Stomach smooth muscle (tissue), 2 donors: ENCODE measurements around the gene NCOA5.
A peak's percentile ranks its signal among the peaks of the same experiment; 100 is the strongest.

Experiments
- H3K27ac ChIP-seq: one replicate; pipeline ENCODE4 v1.7.0; 2013; ENCODE audit warnings: mild to moderate bottlenecking, low read length, inconsistent platforms
- H3K27me3 ChIP-seq, 2 donors: one replicate each; pipeline ENCODE4 v1.7.0; 2013; ENCODE audit warnings: low read length in 2 of 2; ENCODE audit not compliant: insufficient read depth in 2 of 2, control insufficient read depth in 1 of 2
- H3K36me3 ChIP-seq, 2 donors: one replicate each; pipeline ENCODE4 v1.7.0; 2013; ENCODE audit warnings: low read length in 2 of 2; ENCODE audit not compliant: control insufficient read depth in 2 of 2, insufficient read depth in 2 of 2
- H3K4me1 ChIP-seq: one replicate; pipeline ENCODE4 v1.7.0; 2013; ENCODE audit warnings: low read length; ENCODE audit not compliant: control insufficient read depth, insufficient read depth
- H3K4me3 ChIP-seq, 2 donors: one replicate each; pipeline ENCODE4 v1.7.0; 2013; ENCODE audit warnings: low read length in 2 of 2
- H3K9ac ChIP-seq, 2 donors: one replicate each; pipeline ENCODE4 v1.7.0; 2013; ENCODE audit warnings: low read length in 2 of 2, mild to moderate bottlenecking in 1 of 2
- H3K9me3 ChIP-seq, 2 donors: one replicate each; pipeline ENCODE4 v1.7.0; 2013; ENCODE audit warnings: low read length in 2 of 2; ENCODE audit not compliant: control insufficient read depth in 2 of 2
- donor health status: healthy.
- donor health status: Pancreatic carcinoma.

Gene NCOA5

GRCh38 chr20:46119547-46119946, 29.8 kb upstream of the NCOA5 start:
- H3K9me3 ChIP-seq = no peaks in the 10 kb centered on the region
- no peak overlapping the region for H3K4me3 ChIP-seq
- no peaks in the 10 kb centered on the region for H3K27me3 ChIP-seq
- peak overlapping the region; percentile 73 for H3K27ac ChIP-seq
- H3K36me3 ChIP-seq = peaks cover 5 to 12% of the 10 kb centered on the region in 2 donors
- peaks cover 32% of the 10 kb centered on the region for H3K4me1 ChIP-seq
- peak overlapping the region in 1 of 2 donors; percentile 29 for H3K9ac ChIP-seq

- Histone ChIP-seq H3K4me3 (peak overlapping the region; percentile 79 to 84), H3K9ac (peak overlapping the region in 1 of 2 donors; percentile 75), H3K9me3 (no peaks in the 10 kb centered on the region), H3K36me3 (peaks cover 5 to 12% of the 10 kb centered on the region in 2 donors), H3K27me3 (no peaks in the 10 kb centered on the region), H3K4me1 (peaks cover 32% of the 10 kb centered on the region), H3K27ac (peak overlapping the region; percentile 73)
Measured at GRCh38 chr20:46119028-46119546, 29.3 kb upstream of the NCOA5 start.

DNA sequence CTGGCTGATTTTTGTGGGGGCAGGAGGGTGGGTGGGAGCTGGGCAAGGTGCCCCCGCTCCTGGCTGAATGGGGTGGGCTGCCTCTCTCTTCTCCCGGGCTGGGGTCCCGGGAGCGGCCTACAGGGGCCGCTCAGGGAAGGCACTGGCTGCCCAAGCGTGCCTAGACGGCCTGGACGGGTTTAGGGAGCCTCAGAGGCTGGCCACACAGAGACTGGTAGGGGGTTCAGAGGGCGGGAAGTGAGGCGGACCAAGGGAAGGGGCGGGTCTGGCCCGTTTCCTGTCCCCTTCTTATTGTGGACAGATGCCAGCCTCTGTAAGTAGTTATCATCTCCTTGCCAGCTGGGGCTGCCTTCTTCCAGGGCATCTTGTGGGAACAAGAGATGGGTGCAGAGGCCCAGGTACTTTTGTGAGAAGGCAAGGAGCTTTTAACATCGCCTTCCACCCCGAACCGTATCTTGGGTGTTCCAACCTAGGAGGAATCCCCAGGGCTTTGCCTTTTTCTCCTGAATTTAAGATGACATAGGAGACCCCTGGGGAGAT, 28.8 kb upstream of the NCOA5 start:
- H3K27ac ChIP-seq = peak overlapping the region; percentile 73
- peak overlapping the region; percentile 79 to 84 for H3K4me3 ChIP-seq
- peak overlapping the region in 1 of 2 donors; percentile 75 for H3K9ac ChIP-seq
- no peaks in the 10 kb centered on the region for H3K27me3 ChIP-seq
- peaks cover 32% of the 10 kb centered on the region for H3K4me1 ChIP-seq
- no peaks in the 10 kb centered on the region for H3K9me3 ChIP-seq
- peaks cover 5 to 9% of the 10 kb centered on the region in 2 donors for H3K36me3 ChIP-seq

GRCh38 chr20:46117704-46118467, 28.1 kb upstream of the NCOA5 start, which contains the start of gene CD40:
TSS of gene CD40 (plus strand) at chr20:46118314. CDS start at chr20:46118344, 30 bp downstream.
- Histone ChIP-seq H3K27ac (peak within 1 kb of the TSS; percentile 73), H3K9ac (peak within 1 kb of the TSS; percentile 75 to 81), H3K4me3 (peak within 1 kb of the TSS; percentile 79 to 84), H3K4me1 (peaks cover 32% of the 10 kb centered on the region), H3K9me3 (no peaks in the 10 kb centered on the region), H3K27me3 (no peaks in the 10 kb centered on the region), H3K36me3 (peaks cover 1 to 6% of the 10 kb centered on the region in 2 donors)

GRCh38 chr20:46114449-46114848, 24.7 kb upstream of the NCOA5 start:
- Histone ChIP-seq H3K27me3 (peaks cover 3 to 6% of the 10 kb centered on the region in 2 donors), H3K4me1 (peaks cover 16% of the 10 kb centered on the region), H3K9me3 (no peaks in the 10 kb centered on the region), H3K36me3 (no peaks in the 10 kb centered on the region), H3K27ac (no peak overlapping the region), H3K9ac (no peak overlapping the region), H3K4me3 (no peak overlapping the region)

DNA sequence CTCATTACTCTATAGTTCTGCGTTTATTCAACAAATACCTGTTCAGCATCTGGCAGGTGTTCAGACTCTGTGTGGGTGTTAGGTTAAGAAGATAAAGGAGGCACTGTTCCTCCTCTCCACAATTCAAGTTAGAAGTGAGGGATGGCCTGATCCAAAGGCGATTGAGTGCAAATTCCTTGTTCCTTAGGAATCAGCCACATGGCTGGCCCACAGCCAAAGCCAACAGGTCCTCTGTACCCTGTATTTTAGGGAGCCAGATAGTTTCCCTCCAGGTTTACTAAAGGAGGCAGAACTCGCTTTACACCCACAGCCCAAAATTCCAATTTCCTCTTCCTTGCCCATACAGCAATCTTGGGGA, 23.3 kb upstream of the NCOA5 start:
- H3K4me1 ChIP-seq = peaks cover 11% of the 10 kb centered on the region
- H3K9ac ChIP-seq = no peak overlapping the region
- no peaks in the 10 kb centered on the region for H3K36me3 ChIP-seq
- peaks cover 6 to 12% of the 10 kb centered on the region in 2 donors for H3K27me3 ChIP-seq
- H3K9me3 ChIP-seq = no peaks in the 10 kb centered on the region
- no peak overlapping the region for H3K4me3 ChIP-seq
- H3K27ac ChIP-seq = no peak overlapping the region

- Histone ChIP-seq H3K27me3 (peaks cover 9 to 12% of the 10 kb centered on the region in 2 donors), H3K27ac (no peak overlapping the region), H3K4me1 (peaks cover 7% of the 10 kb centered on the region), H3K9ac (no peak overlapping the region), H3K9me3 (no peaks in the 10 kb centered on the region), H3K36me3 (no peaks in the 10 kb centered on the region), H3K4me3 (no peak overlapping the region)
Measured at GRCh38 chr20:46112430-46113112, 22.8 kb upstream of the NCOA5 start.

DNA sequence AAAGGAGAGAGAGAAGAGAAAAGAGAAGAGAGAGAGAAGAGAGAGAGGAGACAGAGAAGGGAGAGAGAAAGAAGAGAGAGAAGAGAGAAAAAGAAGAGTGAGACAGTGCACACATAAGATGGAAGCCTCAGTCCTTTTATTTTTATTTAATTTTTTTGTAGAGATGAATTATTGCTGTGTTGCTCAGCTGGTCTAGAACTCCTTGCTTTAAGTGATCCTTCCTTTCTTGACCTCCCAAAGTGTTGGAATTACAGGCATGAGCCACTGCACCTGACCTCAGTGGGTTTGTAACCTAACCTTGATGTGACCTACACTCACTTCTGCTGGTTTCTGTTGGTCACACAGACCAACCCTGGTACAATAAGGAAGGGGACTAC, 22.1 kb upstream of the NCOA5 start:
- peaks cover 12 to 14% of the 10 kb centered on the region in 2 donors for H3K27me3 ChIP-seq
- no peak overlapping the region for H3K4me3 ChIP-seq
- no peaks in the 10 kb centered on the region for H3K9me3 ChIP-seq
- no peaks in the 10 kb centered on the region for H3K4me1 ChIP-seq
- H3K36me3 ChIP-seq = no peaks in the 10 kb centered on the region
- no peak overlapping the region for H3K9ac ChIP-seq
- H3K27ac ChIP-seq = no peak overlapping the region

DNA sequence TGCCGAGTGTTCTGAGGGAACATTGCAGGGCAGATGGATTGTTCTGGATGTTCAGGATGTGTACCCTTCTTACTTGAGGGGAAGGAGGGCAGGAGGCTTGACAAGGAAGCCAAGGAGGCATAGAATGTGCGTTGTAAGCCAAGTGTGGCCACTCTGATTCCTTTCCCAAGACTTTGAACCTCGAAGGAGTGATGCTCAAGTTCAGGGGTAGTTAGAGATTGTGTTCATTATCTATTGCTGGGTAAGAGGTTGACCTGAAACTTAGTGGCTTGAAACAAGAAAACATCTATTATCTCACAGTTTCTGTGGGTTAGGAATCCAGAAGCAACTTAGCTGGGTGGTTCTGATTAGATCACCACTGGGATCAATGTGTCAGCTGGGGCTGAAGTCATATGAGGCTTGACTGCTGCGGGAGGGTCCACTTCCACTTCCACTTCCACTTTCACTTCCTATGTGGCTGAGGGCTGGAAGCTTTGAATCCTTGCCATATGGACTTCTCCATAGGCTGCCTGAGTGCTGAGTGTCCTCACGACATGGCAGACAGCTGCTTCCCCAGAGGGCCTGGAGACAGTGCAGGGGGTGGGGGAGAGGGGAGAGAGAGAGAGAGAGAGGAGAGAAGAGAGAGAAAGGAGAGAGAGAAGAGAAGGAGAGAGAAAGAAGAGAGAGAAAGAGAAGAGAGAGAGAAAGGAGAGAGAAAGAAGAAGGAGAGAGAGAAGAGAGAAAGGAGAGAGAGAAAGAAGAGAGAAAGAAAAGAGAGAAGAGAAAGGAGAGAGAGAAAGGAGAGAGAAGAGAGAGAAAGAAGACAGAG, 21.5 kb upstream of the NCOA5 start:
- H3K9ac ChIP-seq = no peak overlapping the region
- no peak overlapping the region for H3K4me3 ChIP-seq
- no peaks in the 10 kb centered on the region for H3K4me1 ChIP-seq
- no peaks in the 10 kb centered on the region for H3K36me3 ChIP-seq
- H3K27me3 ChIP-seq = peaks cover 12 to 15% of the 10 kb centered on the region in 2 donors
- H3K9me3 ChIP-seq = no peaks in the 10 kb centered on the region
- no peak overlapping the region for H3K27ac ChIP-seq

DNA sequence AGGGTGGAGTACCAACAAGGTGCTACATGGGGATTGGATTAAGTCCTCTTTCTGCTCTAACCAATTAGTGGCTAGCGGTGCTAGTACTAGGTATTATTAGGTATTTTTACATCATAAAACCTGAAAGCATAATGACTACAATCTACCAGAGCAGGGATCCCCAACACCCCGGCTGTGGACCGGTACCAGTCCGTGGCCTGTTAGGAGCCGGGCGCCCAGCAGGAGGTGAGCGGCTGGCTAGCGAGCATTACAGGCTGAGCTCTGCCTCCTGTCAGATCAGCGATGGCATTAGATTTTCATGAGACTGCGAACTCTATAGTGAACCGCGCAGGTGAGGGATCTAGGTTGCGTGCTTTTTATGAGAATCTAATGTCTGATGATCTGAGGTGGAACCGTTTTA, 19.2 kb upstream of the NCOA5 start:
- Histone ChIP-seq H3K9ac (no peak overlapping the region), H3K27ac (no peak overlapping the region), H3K4me1 (no peaks in the 10 kb centered on the region), H3K4me3 (no peak overlapping the region), H3K36me3 (no peaks in the 10 kb centered on the region), H3K27me3 (peaks cover 12 to 15% of the 10 kb centered on the region in 2 donors), H3K9me3 (no peaks in the 10 kb centered on the region)
